GM21786 (cell line): ENCODE measurements around the gene LCLAT1.
"Not testable (repeated sequence)": the region's sequence is repeated elsewhere in the genome, so short reads cannot be mapped to it uniquely, and the experiment has no call there.

Experiments
- ATAC-seq: cut with Tn5 transposase; IDR thresholded peaks from one replicate; pipeline ENCODE4 v1.9.1; 2021; ENCODE audit not compliant: unreplicated experiment

LCLAT1 gene

DNA sequence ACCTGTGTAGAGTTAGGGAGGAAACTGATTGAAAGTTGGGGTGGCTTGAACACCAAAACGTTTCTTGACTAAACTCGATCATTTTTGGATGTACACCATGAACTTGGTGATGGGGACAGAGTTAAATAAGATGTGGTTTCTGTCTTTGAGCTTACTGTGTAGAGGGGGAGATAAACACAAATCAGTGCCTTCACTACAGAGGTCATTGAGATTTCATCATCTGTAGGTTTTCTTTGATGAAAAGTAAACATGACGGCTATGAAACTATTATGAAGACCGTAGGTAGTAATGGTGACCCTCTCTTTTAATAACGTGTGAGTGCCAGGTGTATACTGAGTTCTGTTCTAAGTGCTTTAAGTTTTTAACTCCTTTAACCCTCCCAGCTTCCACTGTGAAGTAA, 6.5 kb downstream of the LCLAT1 start:
- ATAC-seq, result no peak

DNA sequence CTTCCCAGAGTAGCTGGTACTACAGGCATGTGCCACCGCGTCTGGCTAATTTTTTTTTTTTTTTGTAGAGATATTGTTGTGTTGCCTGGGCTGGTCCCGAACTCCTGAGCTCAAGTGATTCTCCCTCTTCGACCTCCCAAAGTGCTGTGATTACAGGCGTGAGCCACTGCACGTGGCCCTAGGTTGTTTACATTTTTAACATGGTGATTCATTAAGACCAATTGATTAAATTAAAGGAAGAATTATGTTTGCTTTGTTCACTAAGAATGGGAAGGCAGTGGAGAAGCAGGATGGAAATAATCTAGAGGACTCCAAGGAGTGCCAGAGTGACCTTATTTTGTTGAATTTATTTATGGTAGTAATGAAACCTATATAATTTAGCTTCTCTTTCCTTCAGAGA, 7.5 kb downstream of the LCLAT1 start:
- no peak for ATAC-seq

DNA sequence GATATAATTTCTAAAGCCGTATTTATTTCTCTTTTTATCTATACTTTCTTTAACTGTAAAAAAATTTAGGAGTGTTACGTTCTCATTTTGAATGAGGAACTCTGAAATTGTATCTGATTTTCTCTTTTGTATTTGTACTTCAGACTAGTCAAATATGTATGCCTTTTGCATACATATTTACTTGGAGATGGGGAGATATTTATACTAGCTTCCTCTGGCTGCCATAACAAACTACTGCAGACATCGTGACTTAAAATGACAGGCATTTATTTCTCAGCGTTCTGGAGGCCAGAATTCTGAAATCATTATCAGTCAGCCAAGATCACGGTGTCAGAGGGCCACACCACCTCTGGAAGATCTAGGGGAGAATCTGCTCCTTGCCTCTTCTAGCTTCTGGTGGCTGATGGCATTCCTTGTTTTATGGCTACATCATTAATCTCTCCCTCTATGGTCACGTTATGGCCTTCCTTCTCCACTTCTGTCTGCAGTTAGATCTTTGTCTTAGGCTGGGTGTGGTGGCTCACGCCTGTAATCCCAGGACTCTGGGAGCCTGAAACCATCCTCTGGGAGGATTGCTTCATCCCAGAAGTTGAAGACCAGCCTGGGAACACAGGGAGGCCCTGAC, 8.2 kb downstream of the LCLAT1 start:
- no peak for ATAC-seq

DNA sequence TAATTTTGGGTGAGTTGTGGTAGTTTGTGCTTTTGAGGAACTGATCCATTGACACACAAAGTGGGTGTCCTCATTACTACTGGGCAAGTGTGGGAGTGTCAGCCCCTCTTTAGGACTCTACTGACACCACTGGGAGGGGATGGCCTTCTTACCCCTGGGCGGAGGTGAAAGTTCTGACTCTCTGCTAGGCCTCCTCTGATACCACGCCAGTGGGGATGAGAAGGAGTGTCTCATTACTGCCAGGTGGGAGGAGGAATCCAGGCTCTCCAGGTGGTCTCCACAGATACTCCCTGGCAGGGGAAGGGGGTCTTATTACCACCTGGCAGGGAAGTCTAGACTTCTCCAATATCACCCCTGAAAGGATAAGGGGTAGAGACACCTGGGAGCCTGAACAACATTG, 9.1 kb downstream of the LCLAT1 start:
- ATAC-seq, result no peak

DNA sequence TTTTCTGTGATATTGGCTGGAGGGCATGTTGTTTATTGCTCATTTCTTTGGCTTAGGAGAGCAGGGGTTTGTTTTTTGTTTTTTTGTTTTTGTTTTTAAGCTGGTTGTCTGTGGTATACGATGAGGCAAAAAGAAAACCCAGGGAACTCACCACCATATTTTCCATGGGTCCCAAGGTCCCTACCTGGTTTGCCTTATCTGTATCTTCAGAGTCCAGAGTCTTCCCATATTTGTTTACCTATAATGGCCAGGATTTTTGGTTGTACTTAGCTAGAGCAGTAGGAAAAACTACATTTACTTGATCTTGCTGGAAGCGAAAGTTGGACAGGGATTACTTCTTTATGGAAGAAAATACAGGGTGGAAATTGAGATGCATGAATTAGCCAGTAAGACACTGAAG, 9.5 kb downstream of the LCLAT1 start:
- ATAC-seq, result no peak

DNA sequence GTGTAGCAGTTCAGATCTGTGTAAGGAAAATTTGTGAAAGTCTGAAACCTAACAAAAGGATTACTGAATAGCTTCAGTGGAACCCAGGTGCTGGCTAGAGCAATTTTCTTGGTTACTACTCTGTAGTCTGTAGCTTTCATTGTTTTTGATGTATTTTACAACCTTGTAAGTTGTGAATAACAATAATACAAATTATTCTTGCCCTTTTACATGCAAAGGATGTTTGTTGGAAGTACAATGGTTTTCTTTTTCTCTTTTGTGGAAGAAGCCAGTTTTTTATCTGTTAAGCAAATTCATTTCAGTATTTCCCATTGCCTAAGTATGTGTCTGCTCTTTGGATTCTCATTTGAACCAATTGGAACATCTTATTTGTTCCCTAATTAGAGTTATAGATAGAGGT, 10.2 kb downstream of the LCLAT1 start:
- no peak for ATAC-seq

DNA sequence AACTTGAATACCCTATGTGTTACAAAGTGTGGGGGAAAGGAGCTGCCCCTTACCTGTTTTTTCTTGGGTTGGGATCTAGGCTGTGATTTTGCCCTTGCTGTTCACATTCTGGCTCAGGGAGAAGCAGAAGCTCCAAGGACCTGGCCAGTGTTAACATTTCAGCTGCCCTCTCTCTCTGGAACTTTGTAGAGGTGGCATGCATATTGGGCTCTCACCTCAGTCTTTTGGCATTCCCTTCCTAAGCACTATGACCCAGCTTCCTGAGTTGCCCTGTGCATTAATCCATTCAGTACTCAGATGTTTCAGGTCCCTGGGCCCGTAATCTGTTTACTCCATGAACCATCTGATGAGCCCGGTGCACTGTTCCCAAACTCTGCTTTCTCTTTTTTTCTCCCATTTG, 12.1 kb downstream of the LCLAT1 start:
- ATAC-seq, result no peak

DNA sequence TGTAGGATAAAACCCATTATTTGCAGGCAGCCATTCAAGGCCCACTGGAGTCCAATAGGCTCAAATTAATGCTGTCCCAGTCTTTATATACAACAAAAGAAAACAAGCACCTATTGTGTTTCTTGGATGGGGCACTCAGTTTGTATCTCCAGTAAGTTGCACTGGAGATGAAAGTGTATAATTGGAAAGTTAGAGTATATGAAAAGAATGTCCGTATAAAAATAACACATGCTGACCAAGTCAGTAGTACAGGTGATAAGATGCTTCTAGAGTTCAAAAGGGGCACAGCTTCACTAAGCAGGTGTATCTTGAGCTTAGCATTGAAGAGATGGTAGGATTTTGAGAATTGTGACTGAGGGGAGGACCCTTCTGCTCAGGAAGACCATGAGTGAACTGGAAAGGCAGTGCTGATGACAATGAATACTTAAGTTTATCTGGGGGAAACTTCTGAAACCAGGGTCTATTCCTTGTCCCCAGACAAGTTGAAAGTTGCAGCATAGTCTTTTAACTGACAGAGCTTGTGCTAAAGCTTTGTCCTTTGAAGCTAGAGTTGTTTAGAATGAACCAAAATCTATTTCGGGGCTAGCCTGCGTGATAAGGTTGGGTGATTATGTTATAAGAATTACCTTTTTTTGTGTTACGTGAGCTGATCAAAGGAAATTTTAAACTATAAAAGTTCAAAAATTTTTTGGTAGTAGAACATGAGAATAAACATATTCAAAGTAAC, 15.2 kb downstream of the LCLAT1 start:
- ATAC-seq, result no peak

DNA sequence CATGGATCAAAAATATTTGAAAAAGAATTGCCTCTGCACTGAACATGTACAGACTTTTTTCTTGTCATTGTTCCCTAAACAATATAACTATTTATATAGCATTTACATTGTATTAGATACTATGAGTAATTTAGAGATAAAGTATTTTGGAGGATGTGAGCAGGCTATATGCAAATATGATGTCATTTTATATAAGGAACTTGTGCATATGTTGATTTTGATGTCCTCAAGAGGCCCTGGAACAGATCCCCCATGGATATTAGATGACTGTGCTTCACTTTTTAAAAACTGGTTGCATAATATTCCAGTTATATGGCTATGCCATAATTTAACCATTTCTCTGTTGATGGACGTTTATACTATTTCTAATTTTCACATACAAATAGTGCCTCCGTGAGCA, 16.5 kb downstream of the LCLAT1 start:
- no peak for ATAC-seq

DNA sequence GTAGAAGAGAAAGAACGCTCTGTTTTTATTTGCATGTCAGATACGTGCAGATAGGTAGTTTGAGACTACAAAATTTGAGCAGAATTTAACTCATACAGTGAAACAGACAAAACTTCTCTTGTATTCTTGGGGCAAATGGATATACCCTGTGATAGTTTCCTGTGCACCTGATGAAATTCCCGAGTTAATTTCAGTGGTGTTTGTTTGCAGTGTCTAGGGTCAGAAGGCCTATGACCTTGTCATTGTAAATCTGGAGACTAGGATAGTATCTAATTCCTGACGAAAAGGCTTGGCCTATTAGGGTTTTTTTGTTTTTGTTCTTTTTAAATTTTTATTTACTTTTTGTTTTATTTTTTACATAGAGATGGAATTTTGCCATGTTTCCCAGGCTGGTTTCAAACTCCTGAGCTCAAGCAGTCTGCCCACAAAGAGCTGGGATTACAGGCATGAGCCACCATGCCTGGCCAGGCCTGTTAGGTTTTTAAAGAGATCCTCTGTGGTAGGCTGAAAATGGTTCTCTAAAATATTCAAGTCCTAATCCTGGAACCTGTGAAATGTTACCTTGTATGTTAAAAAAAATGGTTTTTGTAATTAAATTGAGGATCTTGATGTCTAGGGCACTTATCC, 17.6 kb downstream of the LCLAT1 start:
- ATAC-seq, result no peak

DNA sequence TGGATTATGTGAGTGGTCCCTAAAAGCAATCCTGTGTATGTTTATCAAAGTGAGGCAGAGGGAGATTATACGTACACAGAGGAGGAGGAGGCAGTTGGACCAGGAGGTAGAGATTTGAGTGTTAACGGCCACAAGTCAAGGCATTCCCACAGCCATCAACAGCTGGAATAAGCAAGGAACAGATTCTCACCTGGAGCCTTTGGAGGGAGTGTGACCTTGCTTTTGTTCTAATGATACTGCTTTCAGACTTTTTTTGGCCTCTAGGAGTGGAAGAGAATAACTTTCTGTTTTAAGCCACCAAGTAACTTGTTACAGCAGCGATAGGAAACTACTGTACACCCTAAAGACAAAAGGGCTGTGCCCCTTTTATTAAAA, 18.1 kb downstream of the LCLAT1 start:
- ATAC-seq, result no peak

DNA sequence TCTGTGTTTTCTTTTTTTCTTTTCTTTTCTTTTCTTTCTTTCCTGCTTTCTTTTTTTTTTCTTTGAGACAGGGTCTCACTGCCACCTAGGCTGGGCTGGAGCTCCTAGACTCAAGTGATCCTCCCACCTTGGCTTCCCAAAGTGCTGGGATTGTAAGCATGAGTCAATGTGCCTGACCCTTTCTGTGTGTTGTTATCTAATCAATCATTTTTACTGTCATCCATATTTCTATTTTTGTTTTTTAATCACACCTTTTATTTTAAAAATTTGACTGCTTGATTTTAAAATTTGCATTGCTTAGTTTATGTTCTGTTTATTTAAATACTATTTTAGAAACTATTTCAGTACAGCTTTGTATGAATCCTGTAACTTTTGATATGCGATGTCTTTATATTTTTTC, 19.2 kb downstream of the LCLAT1 start:
- ATAC-seq, result no peak

DNA sequence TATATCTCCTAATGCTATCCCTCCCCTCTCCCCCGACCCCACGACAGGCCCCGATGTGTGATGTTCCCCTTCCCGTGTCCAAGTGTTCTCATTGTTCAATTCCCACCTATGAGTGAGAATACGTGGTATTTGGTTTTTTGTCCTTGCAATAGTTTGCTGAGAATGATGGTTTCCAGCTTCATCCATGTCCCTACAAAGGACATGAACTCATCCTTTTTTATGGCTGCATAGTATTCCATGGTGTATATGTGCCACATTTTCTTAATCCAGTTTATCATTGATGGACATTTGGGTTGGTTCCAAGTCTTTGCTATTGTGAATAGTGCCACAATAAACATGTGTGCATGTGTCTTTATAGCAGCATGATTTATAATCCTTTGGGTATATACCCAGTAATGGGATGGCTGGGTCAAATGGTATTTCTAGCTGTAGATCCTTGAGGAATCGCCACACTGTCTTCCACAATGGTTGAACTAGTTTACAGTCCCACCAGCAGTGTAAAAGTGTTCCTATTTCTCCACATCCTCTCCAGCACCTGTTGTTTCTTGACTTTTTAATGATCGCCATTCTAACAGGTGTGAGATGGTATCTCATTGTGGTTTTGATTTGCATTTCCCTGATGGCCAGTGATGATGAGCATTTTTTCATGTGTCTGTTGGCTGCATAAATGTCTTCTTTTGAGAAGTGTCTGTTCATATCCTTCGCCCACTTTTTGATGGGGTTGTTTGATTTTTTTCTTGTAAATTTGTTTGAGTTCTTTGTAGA, 20.2 kb downstream of the LCLAT1 start:
- not testable (repeated sequence) for ATAC-seq

DNA sequence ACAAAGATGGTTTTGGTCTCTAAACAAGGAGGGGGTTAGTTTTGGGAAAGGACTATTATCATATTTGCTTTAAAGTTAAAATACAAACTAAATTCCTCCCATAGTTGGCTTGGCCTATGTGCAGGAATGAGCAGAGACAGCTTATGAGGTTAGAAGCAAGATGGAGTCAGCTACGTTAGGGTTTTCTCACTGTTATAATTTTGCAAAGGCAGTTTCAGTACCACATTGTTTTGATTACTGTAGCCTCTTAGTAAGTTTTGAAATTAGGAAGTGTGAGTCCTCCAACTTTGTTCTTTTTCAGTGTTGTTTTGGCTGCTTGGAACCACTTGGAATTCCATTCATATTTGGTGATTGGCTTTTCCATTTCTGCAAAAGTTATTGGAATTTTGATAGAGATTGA, 23.4 kb downstream of the LCLAT1 start:
- ATAC-seq, result no peak

DNA sequence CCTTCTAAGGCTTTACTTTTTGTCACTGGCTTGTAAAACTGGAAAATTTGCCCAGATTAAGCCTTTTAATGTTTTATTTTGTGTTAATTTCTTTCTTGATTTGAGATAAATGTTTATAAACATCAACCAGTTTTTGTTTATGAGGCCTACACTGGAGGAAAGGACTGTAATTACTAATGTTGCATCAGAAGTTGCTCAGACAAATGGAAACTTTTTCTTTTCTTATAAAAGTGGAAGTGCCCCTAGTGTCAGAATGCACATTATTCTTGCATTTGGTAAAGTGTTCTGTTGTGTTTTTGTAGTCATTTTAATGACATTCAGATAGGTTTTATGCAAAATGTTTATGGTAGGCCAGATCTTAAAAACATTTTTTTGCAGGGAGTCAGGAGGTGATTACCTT, 25.3 kb downstream of the LCLAT1 start:
- no peak for ATAC-seq

DNA sequence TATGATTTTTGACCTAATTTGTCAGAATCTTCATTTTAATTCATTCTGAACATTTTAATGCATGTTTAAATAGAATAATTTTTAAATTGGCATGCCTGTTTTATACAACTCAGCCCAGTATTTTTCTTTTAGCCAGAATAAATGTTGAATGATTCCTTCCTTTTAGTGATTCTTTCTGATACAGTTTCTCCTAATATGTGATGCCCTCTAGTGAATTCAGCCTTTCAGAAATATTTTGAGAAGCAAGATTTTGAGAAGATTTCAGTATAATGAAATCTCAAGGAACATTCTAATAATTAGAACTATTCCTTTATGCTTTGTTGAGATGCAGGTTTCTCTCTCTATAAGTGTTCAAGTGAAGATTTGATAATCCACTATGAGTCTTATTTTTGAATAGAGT, 28.5 kb downstream of the LCLAT1 start:
- ATAC-seq, result no peak

DNA sequence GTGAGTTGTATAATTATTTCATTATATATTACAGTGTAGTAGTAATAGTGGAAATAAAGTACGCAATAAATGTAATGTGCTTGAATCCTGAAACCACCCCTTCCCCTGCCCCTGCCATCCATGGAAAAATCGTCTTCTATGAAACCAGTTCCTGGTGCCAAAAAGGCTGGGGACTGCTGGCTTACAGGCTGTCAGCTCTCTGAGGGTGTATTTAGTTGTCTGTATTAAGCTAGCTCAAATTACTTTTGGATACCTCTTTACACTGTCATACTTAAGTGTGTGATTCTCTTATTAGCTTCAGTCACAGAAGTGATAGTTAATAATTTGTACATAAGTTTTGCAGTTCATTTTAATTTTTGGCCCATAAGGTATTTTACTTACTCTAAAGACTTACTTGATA, 29.6 kb downstream of the LCLAT1 start:
- no peak for ATAC-seq

DNA sequence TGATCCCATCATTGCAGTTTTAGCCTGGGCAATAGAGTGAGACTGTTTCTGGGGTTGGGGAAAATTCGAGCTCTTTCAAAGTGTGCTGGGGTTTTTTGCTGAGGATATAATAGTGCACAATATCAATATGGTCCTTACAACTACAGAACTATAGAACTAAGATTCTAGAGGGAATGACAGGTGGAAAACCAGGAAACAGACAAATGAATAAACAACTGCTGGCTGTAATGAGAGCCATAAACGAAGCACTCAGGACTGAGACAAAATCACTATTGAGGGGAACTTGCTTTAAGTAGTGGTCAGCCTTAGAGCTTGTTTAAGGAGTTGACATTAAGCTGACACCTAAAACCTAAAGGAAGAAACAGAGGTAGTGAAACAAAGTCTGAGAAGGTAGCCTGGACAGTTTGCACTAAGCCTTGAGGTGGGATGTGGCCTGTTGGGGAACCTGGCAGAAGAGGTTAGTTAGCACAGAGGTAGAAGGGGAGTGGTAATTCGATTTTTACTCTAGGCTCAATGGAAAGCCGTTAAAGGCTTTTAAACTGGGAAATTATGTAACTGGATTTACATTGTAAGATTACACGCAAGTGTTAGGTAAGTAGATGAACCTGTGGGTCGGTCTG, 33.8 kb downstream of the LCLAT1 start:
- ATAC-seq, result no peak

DNA sequence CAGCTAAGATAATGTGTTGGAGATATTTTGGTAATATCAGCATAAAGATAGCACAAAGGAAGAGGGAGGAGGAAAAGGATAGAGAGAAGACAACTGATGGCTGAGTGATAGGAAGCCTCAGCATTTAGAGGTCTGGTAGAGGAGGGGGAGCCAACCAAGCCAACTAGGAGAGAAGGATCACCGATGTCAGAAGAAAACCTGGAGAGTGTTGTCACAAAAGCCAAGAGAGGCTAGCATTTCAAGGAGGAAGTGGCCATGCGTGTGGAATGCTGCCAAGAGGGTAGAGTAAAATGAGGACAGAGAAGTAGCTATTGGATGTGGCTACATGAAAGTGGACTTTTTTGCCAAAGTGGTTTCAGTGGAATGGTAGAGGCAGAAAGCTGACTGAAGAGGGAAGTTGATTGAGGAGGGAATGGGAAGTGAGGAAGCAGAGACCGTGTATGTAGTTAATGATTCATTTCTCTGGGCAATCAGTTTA, 34.3 kb downstream of the LCLAT1 start:
- ATAC-seq, result no peak

DNA sequence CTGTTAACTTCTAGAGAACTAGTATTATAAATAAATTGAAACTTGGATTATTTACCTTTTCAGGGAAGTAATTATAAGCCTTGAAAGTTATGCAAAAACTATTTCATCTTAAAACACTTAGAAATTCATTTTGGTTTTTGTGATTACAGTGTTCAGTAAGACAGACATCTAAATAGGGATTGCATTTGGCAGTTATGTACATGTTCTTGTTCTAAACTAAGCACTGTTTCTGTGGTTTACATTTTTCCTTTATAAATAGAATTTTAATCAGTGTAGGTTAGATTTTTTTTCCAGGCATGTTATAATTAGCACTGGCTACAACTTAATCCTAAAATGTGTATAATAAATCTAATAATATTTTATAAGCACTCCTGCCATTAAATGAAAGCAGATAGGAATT, 35.0 kb downstream of the LCLAT1 start:
- ATAC-seq, result no peak

DNA sequence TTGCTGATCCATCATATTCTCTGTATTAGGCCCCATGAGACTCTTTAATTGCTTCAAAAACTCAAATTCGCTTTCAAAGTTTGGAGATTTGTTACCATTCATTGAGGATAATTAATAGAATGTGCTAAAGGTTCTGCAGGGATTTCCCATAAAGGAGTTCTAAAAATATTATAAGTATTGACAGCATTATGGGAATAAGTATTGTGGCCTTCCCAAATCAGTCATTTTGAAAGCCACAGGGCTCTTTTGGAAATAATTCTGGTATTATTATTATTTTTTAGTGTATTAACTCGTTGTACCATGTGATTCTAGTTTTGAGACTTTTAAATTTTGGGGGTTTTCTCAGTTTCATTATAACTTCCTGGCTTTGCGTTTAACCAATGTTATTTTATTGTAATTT, 37.1 kb downstream of the LCLAT1 start:
- no peak for ATAC-seq
